IMR-90 (cell line): ENCODE results near the gene POLD3.
A peak's percentile ranks its signal among the peaks of the same experiment; 100 is the strongest.

Experiments
- BHLHE40 ChIP-seq: fragments of 150-350 bp; IDR thresholded peaks from 2 replicates; pipeline ENCODE4 v1.6.1; 2016; ENCODE audit warnings: mild to moderate bottlenecking, low read depth, low read length
- CEBPB ChIP-seq: IDR thresholded peaks from 2 replicates; pipeline ENCODE4 v1.6.1; 2012; ENCODE audit warnings: low read depth, low read length, improper control_type of control experiment
- FOS ChIP-seq: fragments of 150-350 bp; IDR thresholded peaks from 2 replicates; pipeline ENCODE4 v1.6.1; 2016; ENCODE audit warnings: low read depth, low read length
- MAZ ChIP-seq: IDR thresholded peaks from 2 replicates; pipeline ENCODE4 v1.6.1; 2012; ENCODE audit warnings: low read depth, mild to moderate bottlenecking, low read length, improper control_type of control experiment, moderate library complexity, borderline replicate concordance
- MXI1 ChIP-seq: IDR thresholded peaks from 2 replicates; pipeline ENCODE4 v1.6.1; 2012; ENCODE audit warnings: low read depth, mild to moderate bottlenecking, low read length, moderate library complexity, borderline replicate concordance
- NFE2L2 ChIP-seq: fragments of 150-350 bp; IDR thresholded peaks from 2 replicates; pipeline ENCODE4 v1.6.1; 2016; ENCODE audit warnings: low read depth, mild to moderate bottlenecking, low read length
- POLR2A ChIP-seq: IDR thresholded peaks from 2 replicates; pipeline ENCODE4 v1.6.1; 2012; ENCODE audit warnings: mild to moderate bottlenecking, low read depth, low read length
- RFX5 ChIP-seq: IDR thresholded peaks from 2 replicates; pipeline ENCODE4 v1.8.0; 2012; ENCODE audit warnings: low read depth, mild to moderate bottlenecking, low read length, moderate library complexity
- SMC3 ChIP-seq: fragments of 150-350 bp; IDR thresholded peaks from 2 replicates; pipeline ENCODE4 v1.6.1; 2016; ENCODE audit warnings: low read depth, mild to moderate bottlenecking, antibody characterized with exemption, low read length, moderate library complexity
- TF ChIP-seq, protein P1 (sequence below): conservative IDR thresholded peaks from 2 replicates; pipeline ENCODE4 v1.5.1; 2012; ENCODE audit warnings: mild to moderate bottlenecking, low read depth, low read length, improper control_type of control experiment
- TF ChIP-seq, protein P2 (sequence below): fragments of 150-350 bp; IDR thresholded peaks from 2 replicates; pipeline ENCODE4 v1.6.1; 2016; ENCODE audit warnings: low read depth, mild to moderate bottlenecking, low read length, moderate library complexity, borderline replicate concordance

- 0 out of 2 replicates have a peak, but pooled peaks have one; percentile 17 for TF ChIP-seq FOS
- TF ChIP-seq, protein P1, sequence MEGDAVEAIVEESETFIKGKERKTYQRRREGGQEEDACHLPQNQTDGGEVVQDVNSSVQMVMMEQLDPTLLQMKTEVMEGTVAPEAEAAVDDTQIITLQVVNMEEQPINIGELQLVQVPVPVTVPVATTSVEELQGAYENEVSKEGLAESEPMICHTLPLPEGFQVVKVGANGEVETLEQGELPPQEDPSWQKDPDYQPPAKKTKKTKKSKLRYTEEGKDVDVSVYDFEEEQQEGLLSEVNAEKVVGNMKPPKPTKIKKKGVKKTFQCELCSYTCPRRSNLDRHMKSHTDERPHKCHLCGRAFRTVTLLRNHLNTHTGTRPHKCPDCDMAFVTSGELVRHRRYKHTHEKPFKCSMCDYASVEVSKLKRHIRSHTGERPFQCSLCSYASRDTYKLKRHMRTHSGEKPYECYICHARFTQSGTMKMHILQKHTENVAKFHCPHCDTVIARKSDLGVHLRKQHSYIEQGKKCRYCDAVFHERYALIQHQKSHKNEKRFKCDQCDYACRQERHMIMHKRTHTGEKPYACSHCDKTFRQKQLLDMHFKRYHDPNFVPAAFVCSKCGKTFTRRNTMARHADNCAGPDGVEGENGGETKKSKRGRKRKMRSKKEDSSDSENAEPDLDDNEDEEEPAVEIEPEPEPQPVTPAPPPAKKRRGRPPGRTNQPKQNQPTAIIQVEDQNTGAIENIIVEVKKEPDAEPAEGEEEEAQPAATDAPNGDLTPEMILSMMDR: peak; percentile 30
- no peak for TF ChIP-seq POLR2A
- TF ChIP-seq MAZ: no peak
- TF ChIP-seq NFE2L2: no peak
- TF ChIP-seq, protein P2, sequence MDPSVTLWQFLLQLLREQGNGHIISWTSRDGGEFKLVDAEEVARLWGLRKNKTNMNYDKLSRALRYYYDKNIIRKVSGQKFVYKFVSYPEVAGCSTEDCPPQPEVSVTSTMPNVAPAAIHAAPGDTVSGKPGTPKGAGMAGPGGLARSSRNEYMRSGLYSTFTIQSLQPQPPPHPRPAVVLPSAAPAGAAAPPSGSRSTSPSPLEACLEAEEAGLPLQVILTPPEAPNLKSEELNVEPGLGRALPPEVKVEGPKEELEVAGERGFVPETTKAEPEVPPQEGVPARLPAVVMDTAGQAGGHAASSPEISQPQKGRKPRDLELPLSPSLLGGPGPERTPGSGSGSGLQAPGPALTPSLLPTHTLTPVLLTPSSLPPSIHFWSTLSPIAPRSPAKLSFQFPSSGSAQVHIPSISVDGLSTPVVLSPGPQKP: no peak
- no peak for TF ChIP-seq MXI1
- no peak for TF ChIP-seq CEBPB
- no peak for TF ChIP-seq RFX5
- no peak for TF ChIP-seq BHLHE40
- 0 out of 2 replicates have a peak, but pooled peaks have one; percentile 15 for TF ChIP-seq SMC3
These were observed 42.2 kb downstream of the POLD3 start for GRCh38 chr11:74634537-74634936.
